Thyroid gland (tissue), 4 donors: ENCODE measurements around the gene TIMM8B.

Source experiments
- CTCF ChIP-seq, 6 experiments: fragments of 200-600 bp in 3 of 6; fragments of 450-650 bp in 3 of 6; sonication (generic) in 3 of 6; IDR thresholded peaks; one replicate each; pipeline ENCODE4 v1.5.1; 2016 to 2019; ENCODE audit warnings: antibody characterized with exemption in 6 of 6, mild to moderate bottlenecking in 2 of 6, inconsistent platforms in 1 of 6, moderate library complexity in 1 of 6
- POLR2A ChIP-seq, 2 donors: fragments of 450-650 bp; IDR thresholded peaks; one replicate each; pipeline ENCODE4 v1.6.1; 2017; ENCODE audit warnings: antibody characterized with exemption in 2 of 2, mild to moderate bottlenecking in 2 of 2, moderate library complexity in 1 of 2

- TF ChIP-seq CTCF (IDR thresholded peaks at IDR 0.05) = no peak
- no peak for TF ChIP-seq POLR2A (IDR thresholded peaks at IDR 0.05)
Measured at GRCh38 chr11:112118176-112118575, 31.6 kb upstream of the TIMM8B start.
